Loucy (cell line): ENCODE measurements around the gene GPR52.

Experiments
- H2AFZ ChIP-seq: fragments of 200-600 bp; sonication (generic); 2 replicates; pipeline ENCODE4 v1.6.0; 2016; ENCODE audit warnings: antibody characterized with exemption, mild to moderate bottlenecking, low read length, moderate library complexity
- H3F3A ChIP-seq: fragments of 200-600 bp; 2 replicates; pipeline ENCODE4 v1.6.0; 2016; ENCODE audit warnings: antibody characterized with exemption, low read depth, mild to moderate bottlenecking
- H3K27me3 ChIP-seq: fragments of 200-600 bp; sonication (generic); 2 replicates; pipeline ENCODE4 v1.6.1; 2014; ENCODE audit warnings: low read length, mild to moderate bottlenecking; ENCODE audit not compliant: insufficient read depth, poor library complexity, severe bottlenecking
- H3K36me3 ChIP-seq: fragments of 200-600 bp; sonication (generic); 2 replicates; pipeline ENCODE4 v1.6.1; 2016; ENCODE audit warnings: low read length; ENCODE audit not compliant: insufficient read depth
- H3K4me1 ChIP-seq: fragments of 200-600 bp; sonication (generic); 2 replicates; pipeline ENCODE4 v1.5.1; 2014; ENCODE audit warnings: low read length, mild to moderate bottlenecking; ENCODE audit not compliant: insufficient read depth, poor library complexity, severe bottlenecking
- H3K4me2 ChIP-seq: fragments of 200-600 bp; sonication (generic); 2 replicates; pipeline ENCODE4 v1.6.0; 2014; ENCODE audit warnings: antibody characterized with exemption, low read length, low read depth, mild to moderate bottlenecking; ENCODE audit not compliant: poor library complexity, severe bottlenecking
- H3K4me3 ChIP-seq: fragments of 200-600 bp; sonication (generic); 2 replicates; pipeline ENCODE4 v1.5.1; 2014; ENCODE audit warnings: low read length, mild to moderate bottlenecking, mixed read lengths; ENCODE audit not compliant: poor library complexity, severe bottlenecking
- H3K79me2 ChIP-seq: fragments of 200-600 bp; sonication (generic); 2 replicates; pipeline ENCODE4 v1.6.1; 2014; ENCODE audit warnings: low read length; ENCODE audit not compliant: insufficient read depth
- H3K9ac ChIP-seq: fragments of 200-600 bp; sonication (generic); 2 replicates; pipeline ENCODE4 v1.6.0; 2014; ENCODE audit warnings: mild to moderate bottlenecking, low read depth, low read length, moderate library complexity; ENCODE audit not compliant: poor library complexity, severe bottlenecking
- H3K9me2 ChIP-seq: fragments of 200-600 bp; sonication (generic); replicated peaks from 2 replicates; pipeline ENCODE4 v1.6.1; 2016; ENCODE audit warnings: low read depth, low read length, mixed read lengths
- H3K9me3 ChIP-seq: fragments of 200-600 bp; sonication (generic); 2 replicates; pipeline ENCODE4 v1.6.1; 2014; ENCODE audit warnings: mild to moderate bottlenecking, antibody characterized with exemption, low read length, low read depth; ENCODE audit not compliant: insufficient read depth
- H4K20me1 ChIP-seq: fragments of 200-600 bp; sonication (generic); 2 replicates; pipeline ENCODE4 v1.6.0; 2014; ENCODE audit warnings: antibody characterized with exemption, low read length, mild to moderate bottlenecking; ENCODE audit not compliant: insufficient read depth, poor library complexity, severe bottlenecking
- CTCF ChIP-seq: fragments of 200-600 bp; sonication (generic); conservative IDR thresholded peaks from 2 replicates; pipeline ENCODE4 v1.5.1; 2014; ENCODE audit warnings: mild to moderate bottlenecking, antibody characterized with exemption, low read length
- EZH2phosphoT487 ChIP-seq: fragments of 200-600 bp; IDR thresholded peaks from 2 replicates; pipeline ENCODE4 v1.6.1; 2018; ENCODE audit warnings: antibody characterized with exemption, mild to moderate bottlenecking, moderate library complexity, borderline replicate concordance

GPR52 gene

GRCh38 chr1:174447866-174448530 is at the start of gene GPR52:
Gene GPR52, plus strand, starts transcription at chr1:174447964. Its CDS starts 148 bp downstream, at chr1:174448112.
- no peaks in the 10 kb centered on the region for H3K79me2 ChIP-seq
- TF ChIP-seq CTCF (no peak), EZH2phosphoT487 (no peak)
- H3F3A ChIP-seq = no peaks in the 10 kb centered on the region
- H3K4me2 ChIP-seq = no peak within 1 kb of the TSS
- H3K36me3 ChIP-seq = peaks cover 5% of the 10 kb centered on the region; the same call in 1 of the 2 replicates
- no peaks in the 10 kb centered on the region for H3K27me3 ChIP-seq
- no peaks in the 10 kb centered on the region for H4K20me1 ChIP-seq
- H3K4me1 ChIP-seq = no peaks in the 10 kb centered on the region
- H3K9me3 ChIP-seq = no peaks in the 10 kb centered on the region
- H3K9ac ChIP-seq = no peak within 1 kb of the TSS
- no peak within 1 kb of the TSS for H2AFZ ChIP-seq
- H3K9me2 ChIP-seq = no peaks in the 10 kb centered on the region
- H3K4me3 ChIP-seq = no peak within 1 kb of the TSS

GRCh38 chr1:174398246-174398645 is 49.5 kb upstream of the GPR52 start:
- Histone ChIP-seq H3K36me3 (peaks cover 24% of the 10 kb centered on the region; the same call in 1 of the 2 replicates), H3F3A (no peaks in the 10 kb centered on the region), H2AFZ (no peak overlapping the region), H3K27me3 (no peaks in the 10 kb centered on the region), H3K9ac (no peak overlapping the region), H4K20me1 (no peaks in the 10 kb centered on the region), H3K9me2 (no peaks in the 10 kb centered on the region), H3K4me3 (no peak overlapping the region), H3K4me1 (no peaks in the 10 kb centered on the region), H3K79me2 (no peaks in the 10 kb centered on the region), H3K4me2 (no peak overlapping the region), H3K9me3 (0 out of 2 replicates have a peak, but pooled peaks cover 6% of the 10 kb centered on the region)
- TF ChIP-seq CTCF = no peak
- no peak for TF ChIP-seq EZH2phosphoT487

- no peak overlapping the region for H3K4me3 ChIP-seq
- H3K36me3 ChIP-seq = peaks cover 24% of the 10 kb centered on the region; the same call in 1 of the 2 replicates
- no peaks in the 10 kb centered on the region for H3K27me3 ChIP-seq
- no peaks in the 10 kb centered on the region for H3K9me2 ChIP-seq
- no peaks in the 10 kb centered on the region for H3K4me1 ChIP-seq
- no peak overlapping the region for H2AFZ ChIP-seq
- H3K9ac ChIP-seq = no peak overlapping the region
- H3K9me3 ChIP-seq = 0 out of 2 replicates have a peak, but pooled peaks cover 6% of the 10 kb centered on the region
- TF ChIP-seq CTCF (no peak), EZH2phosphoT487 (no peak)
- H3F3A ChIP-seq = no peaks in the 10 kb centered on the region
- no peak overlapping the region for H3K4me2 ChIP-seq
- H3K79me2 ChIP-seq = no peaks in the 10 kb centered on the region
- H4K20me1 ChIP-seq = no peaks in the 10 kb centered on the region
These were observed 48.6 kb upstream of the GPR52 start for GRCh38 chr1:174399211-174399610.
